H9 (cell line): ENCODE data around the gene DPP3. TPM values are rescaled to one million over a fixed set of nuclear protein-coding genes. Genes with fewer than 3 reads are reported as not detected.

ENCODE experiments used
- DNase-seq: peaks from one replicate; pipeline ENCODE4 v3.0.0-alpha.2; 2017
- H2AFZ ChIP-seq: one replicate; pipeline ENCODE4 v1.6.1; 2013; ENCODE audit warnings: mild to moderate bottlenecking, low read length, control low read depth, moderate library complexity
- H2AK5ac ChIP-seq: 2 replicates; pipeline ENCODE4 v1.6.1; 2013; ENCODE audit warnings: low read length, control low read depth, mixed read lengths; ENCODE audit not compliant: insufficient read length
- H2BK120ac ChIP-seq: one replicate; pipeline ENCODE4 v1.6.1; 2013; ENCODE audit warnings: low read depth, mild to moderate bottlenecking, low read length, control low read depth, inconsistent platforms; ENCODE audit not compliant: poor library complexity, severe bottlenecking
- H2BK12ac ChIP-seq: 2 replicates; pipeline ENCODE4 v1.6.1; 2013; ENCODE audit warnings: low read length, control low read depth, mixed read lengths, low read depth; ENCODE audit not compliant: insufficient read length
- H2BK15ac ChIP-seq: 2 replicates; pipeline ENCODE4 v1.6.1; 2013; ENCODE audit warnings: low read depth, low read length, control low read depth
- H2BK20ac ChIP-seq: one replicate; pipeline ENCODE4 v1.6.1; 2013; ENCODE audit warnings: low read depth, mild to moderate bottlenecking, low read length, control low read depth, inconsistent platforms; ENCODE audit not compliant: poor library complexity, severe bottlenecking
- H2BK5ac ChIP-seq: 2 replicates; pipeline ENCODE4 v1.6.1; 2013; ENCODE audit warnings: low read length, control low read depth, mixed read lengths; ENCODE audit not compliant: insufficient read length
- H3K14ac ChIP-seq: 2 replicates; pipeline ENCODE4 v1.6.1; 2013; ENCODE audit warnings: low read length, control low read depth; ENCODE audit not compliant: insufficient read depth
- H3K18ac ChIP-seq: 2 replicates; pipeline ENCODE4 v1.6.1; 2013; ENCODE audit warnings: low read depth, mild to moderate bottlenecking, mixed read lengths, low read length, control low read depth; ENCODE audit not compliant: insufficient read length
- H3K23ac ChIP-seq: 2 replicates; pipeline ENCODE4 v1.6.1; 2013; ENCODE audit warnings: low read length, control low read depth, mixed read lengths, low read depth; ENCODE audit not compliant: insufficient read length
- H3K23me2 ChIP-seq: 2 replicates; pipeline ENCODE4 v1.6.1; 2013; ENCODE audit warnings: low read depth, mild to moderate bottlenecking, mixed read lengths, low read length, control low read depth; ENCODE audit not compliant: insufficient read length, poor library complexity, severe bottlenecking
- H3K27ac ChIP-seq: 2 replicates; pipeline ENCODE4 v1.5.1; 2013; ENCODE audit warnings: low read length, control low read depth, mixed read lengths, low read depth; ENCODE audit not compliant: insufficient read length
- H3K27me3 ChIP-seq: 2 replicates; pipeline ENCODE4 v1.6.1; 2013; ENCODE audit warnings: low read length, control low read depth, inconsistent platforms; ENCODE audit not compliant: insufficient read depth
- H3K4ac ChIP-seq: 2 replicates; pipeline ENCODE4 v1.6.1; 2013; ENCODE audit warnings: low read depth, mild to moderate bottlenecking, control low read depth, inconsistent platforms, low read length, moderate library complexity
- H3K4me1 ChIP-seq: 2 replicates; pipeline ENCODE4 v1.6.1; 2013; ENCODE audit warnings: low read length, control low read depth, inconsistent platforms; ENCODE audit not compliant: insufficient read depth
- H3K4me2 ChIP-seq: 2 replicates; pipeline ENCODE4 v1.6.1; 2013; ENCODE audit warnings: low read length, control low read depth, mixed read lengths; ENCODE audit not compliant: insufficient read length, insufficient read depth
- H3K56ac ChIP-seq: 2 replicates; pipeline ENCODE4 v1.6.1; 2013; ENCODE audit warnings: low read depth, mild to moderate bottlenecking, mixed read lengths, low read length, control low read depth; ENCODE audit not compliant: insufficient read length
- H3K79me1 ChIP-seq: 2 replicates; pipeline ENCODE4 v1.6.1; 2013; ENCODE audit warnings: low read depth, mild to moderate bottlenecking, moderate library complexity, low read length, control low read depth, inconsistent platforms; ENCODE audit not compliant: insufficient read depth, poor library complexity, severe bottlenecking
- H3K79me2 ChIP-seq: 2 replicates; pipeline ENCODE4 v1.6.1; 2013; ENCODE audit warnings: low read length, control low read depth, inconsistent platforms; ENCODE audit not compliant: insufficient read depth
- H3K9ac ChIP-seq: 2 replicates; pipeline ENCODE4 v1.6.1; 2013; ENCODE audit warnings: low read length, control low read depth, mixed read lengths; ENCODE audit not compliant: insufficient read length; ENCODE audit errors: extremely low read depth
- H3K9me3 ChIP-seq: one replicate; pipeline ENCODE4 v1.6.1; 2013; ENCODE audit warnings: low read depth, low read length, inconsistent platforms; ENCODE audit not compliant: control insufficient read depth
- H3T11ph ChIP-seq: one replicate; pipeline ENCODE4 v1.6.1; 2013; ENCODE audit warnings: mild to moderate bottlenecking, low read length, control low read depth, inconsistent platforms
- H4K20me1 ChIP-seq: one replicate; pipeline ENCODE4 v1.6.1; 2013; ENCODE audit not compliant: control insufficient read depth, insufficient read length, insufficient read depth
- H4K5ac ChIP-seq: 2 replicates; pipeline ENCODE4 v1.6.1; 2013; ENCODE audit warnings: low read depth, mild to moderate bottlenecking, mixed read lengths, low read length, control low read depth; ENCODE audit not compliant: insufficient read length
- H4K8ac ChIP-seq: replicated peaks from 2 replicates; pipeline ENCODE4 v1.6.1; 2013; ENCODE audit warnings: low read length, control low read depth, mixed read lengths, low read depth; ENCODE audit not compliant: insufficient read length
- H4K91ac ChIP-seq: 2 replicates; pipeline ENCODE4 v1.6.1; 2013; ENCODE audit warnings: low read depth, mild to moderate bottlenecking, moderate library complexity, mixed read lengths, low read length, control low read depth; ENCODE audit not compliant: insufficient read length
- H3K27ac Mint-ChIP-seq, 3 experiments: 2 replicates in 2 of 3; 3 replicates in 1 of 3; pipeline ENCODE4 v1.8.0; 2020 to 2021; ENCODE audit warnings: mixed read lengths in 3 of 3, mild to moderate bottlenecking in 1 of 3, moderate library complexity in 1 of 3
- H3K27me3 Mint-ChIP-seq: 2 replicates; pipeline ENCODE4 v1.8.0; 2021; ENCODE audit warnings: low read depth, mild to moderate bottlenecking, moderate library complexity, mixed read lengths
- H3K36me3 Mint-ChIP-seq, 3 experiments: 2 replicates in 2 of 3; 3 replicates in 1 of 3; pipeline ENCODE4 v1.8.0; 2020 to 2021; ENCODE audit warnings: low read depth in 3 of 3, mixed read lengths in 3 of 3; ENCODE audit not compliant: insufficient read depth in 1 of 3
- H3K4me1 Mint-ChIP-seq, 2 experiments: 2 replicates each; pipeline ENCODE4 v1.8.0; 2020; ENCODE audit warnings: mixed read lengths in 2 of 2
- H3K4me3 Mint-ChIP-seq, 2 experiments: 2 replicates in 1 of 2; 3 replicates in 1 of 2; pipeline ENCODE4 v1.8.0; 2020 to 2021; ENCODE audit warnings: mild to moderate bottlenecking in 2 of 2, mixed read lengths in 2 of 2, moderate library complexity in 1 of 2
- H3K9me3 Mint-ChIP-seq, 2 experiments: 2 replicates in 1 of 2; 3 replicates in 1 of 2; pipeline ENCODE4 v1.8.0; 2020; ENCODE audit warnings: mild to moderate bottlenecking in 2 of 2, mixed read lengths in 2 of 2, moderate library complexity in 1 of 2
- WGBS: extraction: QIAGEN DNeasy Blood & Tissue Kit; methylation state at CpG from one replicate; pipeline ENCODE4 v1.1.7; 2013; ENCODE audit warnings: missing lambda C conversion rate, low lambda C conversion rate, mixed read lengths; ENCODE audit not compliant: insufficient read length; ENCODE audit errors: extremely low coverage; 5-methylcytosine and 5-hydroxymethylcytosine counted together
- total RNA-seq: library from RNA; stranded (reverse); gene quantifications from 2 replicates; pipeline ENCODE4 v1.2.1, GENCODE V29; 2021
- TF ChIP-seq, protein P1 (sequence below): fragments of 200-600 bp; sonication (generic); conservative IDR thresholded peaks from 3 replicates; pipeline ENCODE4 v1.8.0; 2021; ENCODE audit warnings: antibody characterized with exemption, mild to moderate bottlenecking

DPP3 gene
- total RNA-seq, 1 experiment from 2014 or later: 85.3 TPM

DNA sequence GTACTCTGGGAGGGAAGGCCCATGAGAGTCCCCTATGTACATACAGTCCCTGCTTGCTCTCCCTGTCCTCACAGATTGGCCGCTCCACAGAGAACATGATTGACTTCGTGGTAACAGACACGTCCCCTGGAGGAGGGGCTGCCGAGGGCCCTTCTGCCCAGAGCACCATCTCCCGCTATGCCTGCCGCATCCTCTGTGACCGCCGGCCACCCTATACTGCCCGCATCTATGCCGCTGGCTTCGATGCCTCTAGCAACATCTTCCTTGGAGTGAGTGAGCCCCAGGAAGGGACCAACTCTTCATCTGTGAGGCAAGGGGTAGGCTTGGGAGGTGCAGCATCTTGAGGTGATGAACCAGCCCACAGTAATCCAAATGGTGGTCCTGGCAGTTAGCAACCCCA, 7.1 kb upstream of the DPP3 start:
- Histone ChIP-seq H3K23ac (no peak overlapping the region), H2BK12ac (no peak overlapping the region), H2BK20ac (no peak overlapping the region), H3K4me1 (no peaks in the 10 kb centered on the region), H3K18ac (no peak overlapping the region), H3K4me2 (no peak overlapping the region), H3K27me3 (no peaks in the 10 kb centered on the region), H3K56ac (no peak overlapping the region), H3T11ph (no peak overlapping the region), H3K4ac (no peak overlapping the region), H2BK5ac (no peak overlapping the region), H4K5ac (no peak overlapping the region), H4K20me1 (no peaks in the 10 kb centered on the region), H2AK5ac (no peak overlapping the region), H2AFZ (no peak overlapping the region), H3K9me3 (no peaks in the 10 kb centered on the region), H3K14ac (no peak overlapping the region), H2BK120ac (no peak overlapping the region), H3K79me1 (no peaks in the 10 kb centered on the region), H3K23me2 (no peaks in the 10 kb centered on the region), H4K91ac (no peak overlapping the region), H3K27ac (no peak overlapping the region), H4K8ac (no peak overlapping the region), H3K79me2 (no peaks in the 10 kb centered on the region), H2BK15ac (no peak overlapping the region), H3K9ac (no peak overlapping the region)
- no CpG with 5 or more reads among the region's 11 CpGs for WGBS
- TF ChIP-seq, protein P1, sequence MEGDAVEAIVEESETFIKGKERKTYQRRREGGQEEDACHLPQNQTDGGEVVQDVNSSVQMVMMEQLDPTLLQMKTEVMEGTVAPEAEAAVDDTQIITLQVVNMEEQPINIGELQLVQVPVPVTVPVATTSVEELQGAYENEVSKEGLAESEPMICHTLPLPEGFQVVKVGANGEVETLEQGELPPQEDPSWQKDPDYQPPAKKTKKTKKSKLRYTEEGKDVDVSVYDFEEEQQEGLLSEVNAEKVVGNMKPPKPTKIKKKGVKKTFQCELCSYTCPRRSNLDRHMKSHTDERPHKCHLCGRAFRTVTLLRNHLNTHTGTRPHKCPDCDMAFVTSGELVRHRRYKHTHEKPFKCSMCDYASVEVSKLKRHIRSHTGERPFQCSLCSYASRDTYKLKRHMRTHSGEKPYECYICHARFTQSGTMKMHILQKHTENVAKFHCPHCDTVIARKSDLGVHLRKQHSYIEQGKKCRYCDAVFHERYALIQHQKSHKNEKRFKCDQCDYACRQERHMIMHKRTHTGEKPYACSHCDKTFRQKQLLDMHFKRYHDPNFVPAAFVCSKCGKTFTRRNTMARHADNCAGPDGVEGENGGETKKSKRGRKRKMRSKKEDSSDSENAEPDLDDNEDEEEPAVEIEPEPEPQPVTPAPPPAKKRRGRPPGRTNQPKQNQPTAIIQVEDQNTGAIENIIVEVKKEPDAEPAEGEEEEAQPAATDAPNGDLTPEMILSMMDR: no peak
- Mint-ChIP-seq H3K27ac (no peak overlapping the region), H3K4me1 (peaks cover 25 to 35% of the 10 kb centered on the region in 2 experiments), H3K36me3 (peaks cover 3 to 30% (median 23%) of the 10 kb centered on the region in 3 experiments; a peak in 5 of 7 replicates), H3K9me3 (no peaks in the 10 kb centered on the region), H3K27me3 (no peaks in the 10 kb centered on the region), H3K4me3 (no peak overlapping the region)
- no peak for DNase-seq
